Loucy (cell line): ENCODE measurements around the gene NKX2-8.

Experiments
- H2AFZ ChIP-seq: fragments of 200-600 bp; sonication (generic); 2 replicates; pipeline ENCODE4 v1.6.0; 2016; ENCODE audit warnings: antibody characterized with exemption, mild to moderate bottlenecking, low read length, moderate library complexity
- H3F3A ChIP-seq: fragments of 200-600 bp; 2 replicates; pipeline ENCODE4 v1.6.0; 2016; ENCODE audit warnings: antibody characterized with exemption, low read depth, mild to moderate bottlenecking
- H3K27me3 ChIP-seq: fragments of 200-600 bp; sonication (generic); 2 replicates; pipeline ENCODE4 v1.6.1; 2014; ENCODE audit warnings: low read length, mild to moderate bottlenecking; ENCODE audit not compliant: insufficient read depth, poor library complexity, severe bottlenecking
- H3K36me3 ChIP-seq: fragments of 200-600 bp; sonication (generic); 2 replicates; pipeline ENCODE4 v1.6.1; 2016; ENCODE audit warnings: low read length; ENCODE audit not compliant: insufficient read depth
- H3K4me1 ChIP-seq: fragments of 200-600 bp; sonication (generic); 2 replicates; pipeline ENCODE4 v1.5.1; 2014; ENCODE audit warnings: low read length, mild to moderate bottlenecking; ENCODE audit not compliant: insufficient read depth, poor library complexity, severe bottlenecking
- H3K4me2 ChIP-seq: fragments of 200-600 bp; sonication (generic); 2 replicates; pipeline ENCODE4 v1.6.0; 2014; ENCODE audit warnings: antibody characterized with exemption, low read length, low read depth, mild to moderate bottlenecking; ENCODE audit not compliant: poor library complexity, severe bottlenecking
- H3K4me3 ChIP-seq: fragments of 200-600 bp; sonication (generic); 2 replicates; pipeline ENCODE4 v1.5.1; 2014; ENCODE audit warnings: low read length, mild to moderate bottlenecking, mixed read lengths; ENCODE audit not compliant: poor library complexity, severe bottlenecking
- H3K79me2 ChIP-seq: fragments of 200-600 bp; sonication (generic); 2 replicates; pipeline ENCODE4 v1.6.1; 2014; ENCODE audit warnings: low read length; ENCODE audit not compliant: insufficient read depth
- H3K9ac ChIP-seq: fragments of 200-600 bp; sonication (generic); 2 replicates; pipeline ENCODE4 v1.6.0; 2014; ENCODE audit warnings: mild to moderate bottlenecking, low read depth, low read length, moderate library complexity; ENCODE audit not compliant: poor library complexity, severe bottlenecking
- H3K9me2 ChIP-seq: fragments of 200-600 bp; sonication (generic); replicated peaks from 2 replicates; pipeline ENCODE4 v1.6.1; 2016; ENCODE audit warnings: low read depth, low read length, mixed read lengths
- H3K9me3 ChIP-seq: fragments of 200-600 bp; sonication (generic); 2 replicates; pipeline ENCODE4 v1.6.1; 2014; ENCODE audit warnings: mild to moderate bottlenecking, antibody characterized with exemption, low read length, low read depth; ENCODE audit not compliant: insufficient read depth
- H4K20me1 ChIP-seq: fragments of 200-600 bp; sonication (generic); 2 replicates; pipeline ENCODE4 v1.6.0; 2014; ENCODE audit warnings: antibody characterized with exemption, low read length, mild to moderate bottlenecking; ENCODE audit not compliant: insufficient read depth, poor library complexity, severe bottlenecking
- EZH2phosphoT487 ChIP-seq: fragments of 200-600 bp; IDR thresholded peaks from 2 replicates; pipeline ENCODE4 v1.6.1; 2018; ENCODE audit warnings: antibody characterized with exemption, mild to moderate bottlenecking, moderate library complexity, borderline replicate concordance
- TF ChIP-seq, protein P1 (sequence below): fragments of 200-600 bp; sonication (generic); conservative IDR thresholded peaks from 2 replicates; pipeline ENCODE4 v1.5.1; 2014; ENCODE audit warnings: mild to moderate bottlenecking, antibody characterized with exemption, low read length

NKX2-8 gene

GRCh38 chr14:36625436-36625835 is 43.0 kb upstream of the NKX2-8 start:
- no peaks in the 10 kb centered on the region for H3K9me2 ChIP-seq
- H3K4me2 ChIP-seq = no peak overlapping the region
- no peak for TF ChIP-seq EZH2phosphoT487
- TF ChIP-seq, protein P1, sequence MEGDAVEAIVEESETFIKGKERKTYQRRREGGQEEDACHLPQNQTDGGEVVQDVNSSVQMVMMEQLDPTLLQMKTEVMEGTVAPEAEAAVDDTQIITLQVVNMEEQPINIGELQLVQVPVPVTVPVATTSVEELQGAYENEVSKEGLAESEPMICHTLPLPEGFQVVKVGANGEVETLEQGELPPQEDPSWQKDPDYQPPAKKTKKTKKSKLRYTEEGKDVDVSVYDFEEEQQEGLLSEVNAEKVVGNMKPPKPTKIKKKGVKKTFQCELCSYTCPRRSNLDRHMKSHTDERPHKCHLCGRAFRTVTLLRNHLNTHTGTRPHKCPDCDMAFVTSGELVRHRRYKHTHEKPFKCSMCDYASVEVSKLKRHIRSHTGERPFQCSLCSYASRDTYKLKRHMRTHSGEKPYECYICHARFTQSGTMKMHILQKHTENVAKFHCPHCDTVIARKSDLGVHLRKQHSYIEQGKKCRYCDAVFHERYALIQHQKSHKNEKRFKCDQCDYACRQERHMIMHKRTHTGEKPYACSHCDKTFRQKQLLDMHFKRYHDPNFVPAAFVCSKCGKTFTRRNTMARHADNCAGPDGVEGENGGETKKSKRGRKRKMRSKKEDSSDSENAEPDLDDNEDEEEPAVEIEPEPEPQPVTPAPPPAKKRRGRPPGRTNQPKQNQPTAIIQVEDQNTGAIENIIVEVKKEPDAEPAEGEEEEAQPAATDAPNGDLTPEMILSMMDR = no peak
- no peak overlapping the region for H2AFZ ChIP-seq
- H4K20me1 ChIP-seq = no peaks in the 10 kb centered on the region
- no peaks in the 10 kb centered on the region for H3K36me3 ChIP-seq
- H3K4me3 ChIP-seq = no peak overlapping the region
- peaks cover 5% of the 10 kb centered on the region for H3K4me1 ChIP-seq
- H3F3A ChIP-seq = no peaks in the 10 kb centered on the region
- no peaks in the 10 kb centered on the region for H3K79me2 ChIP-seq
- H3K27me3 ChIP-seq = no peaks in the 10 kb centered on the region
- no peaks in the 10 kb centered on the region for H3K9me3 ChIP-seq
- H3K9ac ChIP-seq = no peak overlapping the region

GRCh38 chr14:36625014-36625413 is 42.6 kb upstream of the NKX2-8 start:
- TF ChIP-seq EZH2phosphoT487 = no peak
- TF ChIP-seq, protein P1 = no peak
- Histone ChIP-seq H3K9me3 (no peaks in the 10 kb centered on the region), H3K79me2 (no peaks in the 10 kb centered on the region), H3K36me3 (no peaks in the 10 kb centered on the region), H3K4me1 (peaks cover 5% of the 10 kb centered on the region), H2AFZ (no peak overlapping the region), H3K4me3 (no peak overlapping the region), H3K27me3 (no peaks in the 10 kb centered on the region), H3K4me2 (no peak overlapping the region), H3F3A (no peaks in the 10 kb centered on the region), H3K9ac (no peak overlapping the region), H4K20me1 (no peaks in the 10 kb centered on the region), H3K9me2 (no peaks in the 10 kb centered on the region)

DNA sequence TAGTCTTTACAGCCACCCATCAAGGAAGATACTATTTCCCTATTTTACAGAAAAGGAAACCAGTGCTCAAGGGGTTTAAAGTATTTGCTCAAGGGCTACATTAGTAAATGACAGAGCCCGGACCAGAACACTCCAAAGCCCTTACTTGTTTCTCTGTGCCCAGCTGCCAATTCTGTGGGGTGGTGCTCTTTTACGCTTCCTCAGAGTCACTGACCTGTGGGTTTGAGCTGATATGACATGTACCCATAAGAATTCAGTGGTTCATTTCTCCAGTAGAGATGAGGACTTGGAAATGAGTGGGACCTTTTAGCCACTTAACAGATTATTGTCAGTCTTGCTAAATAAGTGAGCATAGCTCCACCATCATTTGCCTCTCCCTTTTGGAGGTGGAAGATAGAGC is 37.4 kb upstream of the NKX2-8 start:
- Histone ChIP-seq H3K9ac (no peak overlapping the region), H3K9me2 (no peaks in the 10 kb centered on the region), H3K36me3 (no peaks in the 10 kb centered on the region), H3K4me1 (peaks cover 13% of the 10 kb centered on the region), H4K20me1 (no peaks in the 10 kb centered on the region), H3K27me3 (no peaks in the 10 kb centered on the region), H3K9me3 (no peaks in the 10 kb centered on the region), H3K4me3 (no peak overlapping the region), H3F3A (no peaks in the 10 kb centered on the region), H2AFZ (no peak overlapping the region), H3K79me2 (no peaks in the 10 kb centered on the region), H3K4me2 (no peak overlapping the region)
- TF ChIP-seq, protein P1 = no peak
- no peak for TF ChIP-seq EZH2phosphoT487
